ENCODE results near the gene REN.

The REN gene

GRCh38 chr1:204145033-204145504, 21.1 kb downstream of the REN start:
- H3K27me3 ChIP-seq, result no peaks in the 10 kb centered on the region
- no peaks in the 10 kb centered on the region for H3K36me3 ChIP-seq
- H3K4me3 ChIP-seq (ENCODE audit: low read depth, low read length), result no peak overlapping the region
- DNase-seq, result no peak
- TF ChIP-seq CTCF (IDR thresholded peaks at IDR 0.05; ENCODE audit: low read depth, low read length), result no peak
- no peaks in the 10 kb centered on the region for H3K9me3 ChIP-seq
- H3K4me1 ChIP-seq, result no peaks in the 10 kb centered on the region

- Histone ChIP-seq H3K4me3 (ENCODE audit: low read depth, low read length) (no peak overlapping the region), H3K36me3 (no peaks in the 10 kb centered on the region), H3K9me3 (no peaks in the 10 kb centered on the region), H3K27me3 (no peaks in the 10 kb centered on the region), H3K4me1 (no peaks in the 10 kb centered on the region)
- DNase-seq, result no peak
- TF ChIP-seq CTCF (IDR thresholded peaks at IDR 0.05; ENCODE audit: low read depth, low read length), result no peak
Measured at GRCh38 chr1:204143276-204144041, 22.7 kb downstream of the REN start.

- Histone ChIP-seq H3K36me3 (no peaks in the 10 kb centered on the region), H3K27me3 (no peaks in the 10 kb centered on the region), H3K9me3 (no peaks in the 10 kb centered on the region), H3K4me1 (no peaks in the 10 kb centered on the region), H3K4me3 (ENCODE audit: low read depth, low read length) (no peak overlapping the region)
- TF ChIP-seq CTCF (IDR thresholded peaks at IDR 0.05; ENCODE audit: low read depth, low read length), result no peak
- no peak for DNase-seq
Measured at GRCh38 chr1:204142032-204142974, 23.8 kb downstream of the REN start.

DNA sequence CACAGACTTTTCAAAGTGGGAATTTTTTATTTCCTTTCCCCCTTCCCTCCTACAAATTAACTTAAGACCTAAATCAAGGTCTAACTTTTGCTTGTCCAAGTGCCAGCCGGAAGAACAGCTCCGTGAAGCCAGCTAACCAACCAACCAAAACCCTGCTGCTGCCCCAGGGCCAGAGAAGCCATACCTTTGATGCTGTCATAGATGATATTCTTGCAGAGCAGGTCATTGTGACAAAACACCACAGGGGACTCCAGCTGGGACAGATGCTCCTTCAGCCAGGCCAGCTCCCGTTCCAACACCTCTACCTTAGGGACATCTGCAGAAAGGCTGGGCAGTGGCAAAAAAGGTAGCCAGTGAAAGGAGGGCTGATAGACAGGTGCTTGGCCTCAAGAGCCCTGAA, 25.0 kb downstream of the REN start:
- no peak for DNase-seq
- Histone ChIP-seq H3K9me3 (no peaks in the 10 kb centered on the region), H3K27me3 (no peaks in the 10 kb centered on the region), H3K4me1 (no peaks in the 10 kb centered on the region), H3K4me3 (ENCODE audit: low read depth, low read length) (no peak overlapping the region), H3K36me3 (no peaks in the 10 kb centered on the region)
- no peak for TF ChIP-seq CTCF (IDR thresholded peaks at IDR 0.05; ENCODE audit: low read depth, low read length)

DNA sequence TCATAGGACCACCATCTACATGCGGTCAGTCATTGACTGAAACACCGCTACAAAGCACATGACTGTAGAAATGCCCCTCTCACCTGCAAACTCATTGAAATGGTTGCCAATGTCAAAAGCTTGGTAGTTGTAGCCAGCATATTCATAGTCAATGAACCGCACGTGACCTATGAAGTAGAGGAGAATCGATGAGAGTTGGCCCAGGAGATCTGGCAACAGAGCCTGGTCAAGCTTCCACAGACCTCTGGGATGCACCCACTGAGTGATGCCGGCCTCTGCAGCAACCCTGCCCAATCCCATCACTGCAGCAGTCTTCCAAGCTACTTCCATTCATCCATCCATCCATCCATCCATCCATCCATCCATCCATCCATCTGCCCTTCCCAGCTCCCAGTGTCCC, 26.2 kb downstream of the REN start:
- Histone ChIP-seq H3K4me1 (no peaks in the 10 kb centered on the region), H3K27me3 (no peaks in the 10 kb centered on the region), H3K9me3 (no peaks in the 10 kb centered on the region), H3K36me3 (no peaks in the 10 kb centered on the region), H3K4me3 (ENCODE audit: low read depth, low read length) (no peak overlapping the region)
- DNase-seq, result no peak
- TF ChIP-seq CTCF (IDR thresholded peaks at IDR 0.05; ENCODE audit: low read depth, low read length), result no peak

Data from BE2C (cell line).